Measurements from ENCODE around the gene TXNDC12.

DNA sequence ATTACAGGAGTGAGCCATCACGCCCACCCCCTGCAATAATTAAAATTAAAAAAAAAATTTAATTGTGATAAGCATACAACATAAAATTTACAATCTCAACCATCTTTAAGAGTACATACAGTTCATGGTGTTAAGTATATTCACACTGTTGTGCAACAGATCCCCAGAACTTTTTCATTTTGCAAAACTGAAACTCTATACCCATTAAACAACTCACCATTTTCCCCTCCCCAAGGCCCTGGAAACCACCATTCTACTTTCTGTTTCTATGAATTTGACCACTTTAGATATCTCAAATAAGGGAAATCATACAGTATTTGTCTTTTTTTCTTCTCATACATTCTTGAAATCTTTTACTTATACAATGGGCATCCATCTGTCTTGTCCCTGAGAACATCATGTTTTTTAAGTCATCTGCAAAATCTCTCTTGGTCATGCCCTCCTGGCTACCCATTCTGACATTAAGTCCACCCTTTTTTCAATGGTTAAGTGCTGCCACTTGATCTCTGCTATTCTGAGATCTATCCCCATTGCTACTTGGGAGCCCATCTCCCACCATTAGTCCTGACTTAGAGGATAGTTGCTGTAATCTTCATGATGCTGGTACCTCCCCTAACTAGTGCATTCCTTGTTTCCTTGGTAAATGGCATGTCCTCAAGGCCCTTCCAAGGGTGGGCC is 47.5 kb upstream of the TXNDC12 start:
- TF ChIP-seq EZH2 (IDR thresholded peaks at IDR 0.05; ENCODE audit: borderline replicate concordance, low read length) (no peak), CTCF (IDR thresholded peaks at IDR 0.05; ENCODE audit: low read length) (no peak)

Data from OCI-LY1 (cell line).